NOMO-1 treated with dmso at 0.1 percent for 144 hours (cell line): ENCODE results near the gene MEAK7.

Experiments used
- DNase-seq: peaks from one replicate; lab custom pipeline; 2025; ENCODE audit not compliant: unreplicated experiment; lab: John Stamatoyannopoulos, UW

The MEAK7 gene

GRCh38 chr16:84495506-84495905, 9.0 kb downstream of the MEAK7 start:
- DNase-seq, result no peak

GRCh38 chr16:84489131-84489530, 15.3 kb downstream of the MEAK7 start:
- DNase-seq, result no peak

DNA sequence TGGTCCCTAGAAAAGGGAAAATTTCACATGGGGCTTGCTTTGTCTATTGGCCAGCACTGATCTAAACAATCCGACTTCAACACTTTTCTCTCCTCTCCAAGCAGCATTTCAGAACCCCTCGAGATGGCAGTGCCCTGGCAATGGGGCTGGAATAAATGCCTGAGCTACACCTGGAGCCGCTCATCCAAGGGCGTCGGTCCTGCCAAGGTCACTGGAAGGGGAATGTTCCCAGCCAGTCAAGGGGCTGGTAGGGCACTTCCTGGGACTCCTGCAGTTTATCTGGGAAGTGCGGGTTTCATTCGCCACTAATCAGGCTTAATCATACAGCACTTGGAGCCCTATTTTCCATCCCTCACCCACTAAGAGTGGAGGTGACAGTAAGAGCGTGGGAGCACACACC, 17.1 kb downstream of the MEAK7 start:
- DNase-seq, result no peak

- no peak for DNase-seq
Observed at GRCh38 chr16:84486551-84487235, 17.8 kb downstream of the MEAK7 start.

DNA sequence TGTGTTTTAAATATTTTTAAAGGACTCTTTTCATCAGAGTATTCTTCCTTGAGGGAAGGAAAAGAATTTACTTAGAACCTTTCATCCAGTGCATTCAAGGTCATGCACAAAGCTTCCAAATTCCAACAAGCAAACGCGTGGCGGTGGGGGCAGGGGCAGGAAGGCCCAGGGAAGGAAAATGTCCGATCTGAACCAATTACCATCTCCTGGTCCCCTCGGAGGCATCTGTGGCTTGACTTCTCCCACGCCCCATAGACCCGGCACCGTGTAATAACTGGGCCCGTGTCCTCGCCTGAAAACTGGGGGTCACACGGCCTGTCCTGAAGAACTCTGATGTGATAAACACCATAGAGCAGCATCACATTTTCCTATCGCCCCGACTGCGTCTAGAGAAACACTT, 18.3 kb downstream of the MEAK7 start:
- no peak for DNase-seq

GRCh38 chr16:84485255-84486010, 19.0 kb downstream of the MEAK7 start:
- no peak for DNase-seq

DNA sequence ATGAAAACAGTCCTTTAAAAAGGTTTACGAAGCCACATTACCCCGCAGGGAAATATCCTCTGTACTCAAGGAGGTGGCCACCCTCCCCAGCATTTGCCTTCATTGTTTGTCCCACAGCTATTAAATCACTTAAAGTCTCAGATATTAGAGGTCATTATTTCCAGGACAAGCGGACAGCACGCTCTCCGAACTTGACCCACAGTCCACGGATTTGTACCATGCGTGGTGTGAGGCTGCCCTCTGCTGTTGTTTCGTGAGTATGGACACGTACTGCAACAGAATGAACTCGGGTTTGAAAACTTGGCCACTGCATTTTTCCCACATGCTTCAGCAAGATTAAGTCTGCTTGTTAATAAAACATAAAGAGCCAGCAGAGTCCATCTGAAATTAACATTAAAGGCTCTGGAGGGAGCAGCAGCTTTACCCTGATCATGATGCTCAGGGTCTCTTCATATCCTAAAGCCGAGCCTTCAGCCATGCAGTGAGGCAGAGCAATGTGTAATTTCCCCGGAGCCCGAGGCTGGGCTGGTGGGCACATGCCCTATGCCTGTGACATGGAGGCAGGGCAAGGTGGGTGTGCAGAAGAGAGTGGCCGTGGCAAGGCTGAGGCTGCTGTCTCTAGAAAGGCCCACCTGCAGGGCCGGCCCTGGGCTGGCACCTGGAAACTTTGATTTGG, 19.7 kb downstream of the MEAK7 start:
- no peak for DNase-seq

GRCh38 chr16:84483882-84484565, 20.4 kb downstream of the MEAK7 start:
- no peak for DNase-seq

DNA sequence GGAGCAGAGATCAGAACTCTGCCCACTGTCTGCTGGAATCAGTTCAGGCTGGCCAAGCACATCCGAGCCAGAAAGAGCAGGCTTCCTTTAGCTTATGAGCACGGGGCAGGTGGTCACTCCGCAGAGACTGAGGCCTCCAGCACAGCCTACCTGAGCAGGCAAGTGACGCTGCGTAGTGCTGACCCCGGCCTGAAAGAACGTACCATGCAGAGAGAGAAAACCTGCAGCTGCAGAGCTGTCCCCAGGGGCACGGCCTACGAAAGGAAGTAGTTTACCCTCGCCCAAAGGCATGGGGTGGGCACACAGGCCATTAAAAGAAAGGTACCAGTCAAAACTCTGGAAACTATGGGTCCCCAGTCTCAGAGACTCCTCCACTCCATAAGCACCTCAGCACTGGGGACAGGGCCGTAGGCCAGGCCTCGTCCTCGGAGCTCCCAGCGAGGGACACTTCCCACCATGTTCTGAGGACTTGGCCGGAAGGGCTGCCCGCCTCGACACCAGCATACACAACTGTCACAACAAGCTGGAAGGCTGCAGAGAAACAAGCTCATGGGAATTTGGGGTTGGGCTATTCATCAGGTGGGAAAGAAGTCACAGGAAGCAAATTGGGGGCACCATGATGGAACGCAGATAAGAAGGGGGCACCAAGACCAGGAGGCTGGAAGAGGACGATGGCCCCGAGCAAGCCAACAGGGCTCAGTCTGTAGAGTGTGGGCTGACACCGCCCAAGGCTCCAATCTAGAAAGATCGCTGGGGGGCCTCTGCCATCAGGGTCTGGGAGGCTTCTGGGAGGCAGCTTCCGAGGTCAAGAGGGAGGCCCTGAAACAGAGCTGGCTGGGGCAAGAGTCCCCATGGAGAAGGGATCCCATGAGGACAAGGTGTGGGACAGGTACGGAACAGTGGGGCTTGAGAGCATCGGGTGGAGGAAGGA, 21.2 kb downstream of the MEAK7 start:
- no peak for DNase-seq

DNA sequence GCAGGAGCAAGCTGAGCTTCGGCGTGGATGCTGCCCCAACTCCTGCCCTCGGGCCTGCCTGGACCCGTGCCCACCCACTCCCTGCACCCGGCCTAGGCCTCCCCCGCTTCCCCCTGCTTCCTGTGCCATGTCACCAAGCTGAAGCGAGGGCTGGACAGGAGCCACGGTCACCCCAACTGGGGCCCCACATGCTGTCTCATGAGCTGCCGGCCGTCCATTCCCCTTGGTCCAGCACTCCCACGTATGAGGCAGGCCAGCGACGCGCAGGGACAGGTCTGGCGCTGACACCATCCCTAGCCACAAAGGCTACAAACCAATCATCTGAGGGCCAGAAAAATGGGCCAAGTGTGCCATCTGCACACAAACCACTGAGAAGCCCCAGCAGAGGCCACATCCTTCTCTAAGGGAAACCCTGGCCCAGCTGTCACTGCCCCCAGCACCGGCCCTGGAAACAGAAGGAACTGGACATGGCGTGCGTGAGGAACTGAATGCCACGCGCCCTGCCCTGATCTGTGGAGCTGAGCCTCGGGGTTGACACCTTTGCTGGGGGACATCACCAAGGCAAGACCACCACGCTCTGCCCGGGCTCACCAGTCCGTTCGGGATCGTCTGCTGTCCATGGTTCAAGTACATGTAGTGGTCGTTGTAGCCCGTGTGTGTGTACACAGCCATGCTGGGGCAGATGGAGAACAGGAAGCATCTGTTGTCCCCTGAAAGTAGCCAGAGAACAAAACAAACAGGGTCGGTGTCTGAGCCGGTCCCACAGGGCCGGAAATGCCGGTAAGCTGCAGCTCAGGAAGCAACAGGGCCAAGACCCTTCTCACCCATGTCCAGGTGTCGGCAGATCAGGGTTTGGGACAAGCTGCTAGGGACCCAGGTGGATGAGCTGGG, 22.2 kb downstream of the MEAK7 start:
- no peak for DNase-seq

DNA sequence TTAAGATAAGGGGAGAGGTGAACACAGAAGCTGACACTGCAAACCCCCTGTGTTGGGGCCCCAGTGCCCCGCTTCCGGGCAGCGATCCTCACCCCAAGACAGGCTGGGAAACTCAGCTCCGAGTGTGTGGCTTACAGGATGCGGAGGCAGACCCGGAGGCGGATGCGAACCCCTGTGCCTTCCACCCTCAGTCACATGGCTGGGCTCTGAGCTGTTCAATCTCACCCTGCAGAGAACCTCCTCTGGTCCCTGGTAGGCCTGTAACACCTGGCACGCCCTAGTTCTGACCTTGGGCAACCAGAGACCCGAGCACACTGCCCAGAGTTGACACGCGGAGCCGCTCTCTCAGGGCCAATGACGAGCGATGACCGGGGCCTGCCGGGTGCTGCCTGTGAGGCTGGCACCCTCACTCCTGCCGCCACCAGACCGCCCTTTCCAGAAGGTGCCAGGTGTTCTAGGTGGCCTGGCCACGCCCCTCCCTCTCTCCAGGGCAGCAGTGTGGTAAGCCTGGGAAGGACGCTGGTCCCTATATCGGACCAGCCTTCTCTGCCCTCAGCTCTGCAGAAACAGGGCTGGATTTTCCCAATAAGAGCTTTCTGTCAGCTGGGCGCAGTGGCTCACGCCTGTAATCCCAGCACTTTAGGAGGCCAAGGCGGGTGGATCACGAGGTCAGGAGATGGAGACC, 23.3 kb downstream of the MEAK7 start:
- no peak for DNase-seq

DNA sequence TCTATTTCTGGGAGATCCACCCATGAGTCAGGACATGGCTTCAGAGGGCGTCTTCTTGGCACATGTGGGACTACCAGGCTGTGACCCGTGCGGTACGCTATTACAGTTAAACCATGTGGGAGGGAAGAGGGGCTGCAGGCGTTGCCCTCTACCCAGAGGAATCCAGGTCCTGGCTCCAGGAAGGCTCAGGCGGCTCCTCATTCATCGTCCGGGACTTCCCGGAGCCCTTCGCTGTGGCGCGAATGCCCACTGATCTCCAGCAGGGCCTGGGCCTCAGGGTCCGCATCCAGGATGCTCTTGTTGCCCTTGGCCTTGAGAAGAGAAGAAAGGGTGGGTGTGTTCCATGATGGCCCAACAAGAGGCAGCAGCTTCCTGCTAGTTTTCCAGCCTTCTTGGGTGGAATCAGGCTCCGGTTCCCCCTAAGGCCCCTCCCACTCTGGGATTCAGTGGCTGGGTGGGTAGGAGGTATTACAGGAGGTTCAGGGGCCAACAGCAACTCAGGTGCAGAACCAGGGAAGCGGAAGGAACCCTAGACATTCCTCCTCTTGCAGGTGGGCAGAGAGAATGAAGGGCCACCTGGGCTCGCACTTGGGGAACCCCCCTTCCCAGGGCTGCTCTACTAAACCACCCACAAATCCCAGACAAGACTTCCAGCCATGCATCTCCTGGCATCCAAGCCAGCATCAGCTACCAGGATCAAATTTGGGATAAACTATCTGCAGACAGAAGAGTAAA, 24.6 kb downstream of the MEAK7 start:
- DNase-seq, result no peak

- DNase-seq, result no peak
Observed at GRCh38 chr16:84478172-84478947, 26.1 kb downstream of the MEAK7 start.

GRCh38 chr16:84477661-84478060, 26.8 kb downstream of the MEAK7 start:
- DNase-seq, result no peak

- DNase-seq, result no peak
Observed at GRCh38 chr16:84476401-84476800, 28.1 kb downstream of the MEAK7 start.

GRCh38 chr16:84475643-84476240, 28.7 kb downstream of the MEAK7 start:
- no peak for DNase-seq

- no peak for DNase-seq
Observed at GRCh38 chr16:84471966-84472365, 32.5 kb downstream of the MEAK7 start.
